HepG2 (cell line): Measurements from ENCODE around the gene CD99L2.

ENCODE experiments used
- EED ChIP-seq: sonication (generic); formaldehyde crosslinking; IDR thresholded peaks from 2 replicates; pipeline ENCODE4 v1.5.0; 2020; ENCODE audit warnings: mild to moderate bottlenecking, missing genetic modification reagents
- MAFK ChIP-seq, 2 experiments: IDR thresholded peaks in 1 of 2; conservative IDR thresholded peaks in 1 of 2; 2 replicates each; pipeline ENCODE4 v1.6.1; 2011; ENCODE audit warnings: improper control_type of control experiment in 2 of 2, low read length in 2 of 2
- TF ChIP-seq, protein P1 (sequence below): sonication (generic); formaldehyde crosslinking; IDR thresholded peaks from 2 replicates; pipeline ENCODE4 v1.5.0; 2020; ENCODE audit warnings: mild to moderate bottlenecking, missing genetic modification reagents, moderate library complexity

DNA sequence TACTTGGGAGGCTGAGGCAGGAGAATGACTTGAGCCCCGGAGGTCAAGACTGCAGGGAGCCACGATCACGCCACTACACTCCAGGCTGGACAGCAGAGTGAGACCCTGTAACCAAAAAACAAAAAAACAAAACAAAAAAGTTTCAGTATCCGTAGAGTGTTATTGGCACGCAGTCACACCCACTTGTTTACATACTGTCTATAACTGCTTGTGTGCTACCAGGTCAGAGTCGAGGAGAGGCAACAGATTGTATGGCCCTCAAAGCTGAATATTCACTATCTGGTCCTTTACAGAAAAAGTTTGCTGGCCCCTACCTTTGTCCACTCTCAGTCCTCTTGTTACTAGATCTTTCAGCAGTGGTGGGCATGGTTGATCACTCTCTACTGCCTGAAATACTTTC is 8.2 kb upstream of the CD99L2 start:
- TF ChIP-seq, protein P1, sequence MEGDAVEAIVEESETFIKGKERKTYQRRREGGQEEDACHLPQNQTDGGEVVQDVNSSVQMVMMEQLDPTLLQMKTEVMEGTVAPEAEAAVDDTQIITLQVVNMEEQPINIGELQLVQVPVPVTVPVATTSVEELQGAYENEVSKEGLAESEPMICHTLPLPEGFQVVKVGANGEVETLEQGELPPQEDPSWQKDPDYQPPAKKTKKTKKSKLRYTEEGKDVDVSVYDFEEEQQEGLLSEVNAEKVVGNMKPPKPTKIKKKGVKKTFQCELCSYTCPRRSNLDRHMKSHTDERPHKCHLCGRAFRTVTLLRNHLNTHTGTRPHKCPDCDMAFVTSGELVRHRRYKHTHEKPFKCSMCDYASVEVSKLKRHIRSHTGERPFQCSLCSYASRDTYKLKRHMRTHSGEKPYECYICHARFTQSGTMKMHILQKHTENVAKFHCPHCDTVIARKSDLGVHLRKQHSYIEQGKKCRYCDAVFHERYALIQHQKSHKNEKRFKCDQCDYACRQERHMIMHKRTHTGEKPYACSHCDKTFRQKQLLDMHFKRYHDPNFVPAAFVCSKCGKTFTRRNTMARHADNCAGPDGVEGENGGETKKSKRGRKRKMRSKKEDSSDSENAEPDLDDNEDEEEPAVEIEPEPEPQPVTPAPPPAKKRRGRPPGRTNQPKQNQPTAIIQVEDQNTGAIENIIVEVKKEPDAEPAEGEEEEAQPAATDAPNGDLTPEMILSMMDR (CRISPR knock-in tag): no peak
- TF ChIP-seq EED (CRISPR knock-in tag): no peak
- no peak for TF ChIP-seq MAFK (conservative IDR thresholded peaks at IDR 0.05 in 1 of 2, IDR thresholded peaks at IDR 0.05 in 1 of 2; ENCODE audit: low read length in 2 of 2)
